GM10248 (cell line): ENCODE data around the gene TARBP2.

Source experiments
- CTCF ChIA-PET: fragments of 300-600 bp; sonication (Branson Sonifier 250); formaldehyde crosslinking; extraction: SDS; loops from one replicate; lab custom pipeline; 2021; ENCODE audit warnings: antibody characterized with exemption; lab: Yijun Ruan, JAX
- POLR2A ChIA-PET: fragments of 350-650 bp; sonication (Branson Sonifier 250); formaldehyde crosslinking; extraction: SDS; loops from one replicate; lab custom pipeline; 2020; ENCODE audit warnings: antibody characterized with exemption; lab: Yijun Ruan, JAX
- DNase-seq: peaks from one replicate; pipeline ENCODE4 v3.0.0; 2012; ENCODE audit errors: extremely low spot score
- TF ChIP-seq, protein P1 (sequence below): IDR thresholded peaks from 2 replicates; pipeline ENCODE4 v1.5.1; 2012; ENCODE audit warnings: mild to moderate bottlenecking, low read depth; ENCODE audit errors: extremely low read depth, missing control alignments, control extremely low read depth

TARBP2 gene

GRCh38 chr12:53468282-53468681 lies 32.8 kb upstream of the TARBP2 start:
- POLR2A ChIA-PET, result interaction anchor here (1.0 to 2.0 kb wide), 4 partner anchors 8 to 33 kb away, joined by 3 to 8 read pairs (median 6); partner anchors contain the start of gene TARBP2
- CTCF ChIA-PET, result interaction anchor here (1.1 to 1.6 kb wide), 4 partner anchors 9 to 13 kb away, joined by 3 to 4 read pairs (median 3); no protein-coding TSS in a partner anchor
- no peak for DNase-seq
- TF ChIP-seq, protein P1, sequence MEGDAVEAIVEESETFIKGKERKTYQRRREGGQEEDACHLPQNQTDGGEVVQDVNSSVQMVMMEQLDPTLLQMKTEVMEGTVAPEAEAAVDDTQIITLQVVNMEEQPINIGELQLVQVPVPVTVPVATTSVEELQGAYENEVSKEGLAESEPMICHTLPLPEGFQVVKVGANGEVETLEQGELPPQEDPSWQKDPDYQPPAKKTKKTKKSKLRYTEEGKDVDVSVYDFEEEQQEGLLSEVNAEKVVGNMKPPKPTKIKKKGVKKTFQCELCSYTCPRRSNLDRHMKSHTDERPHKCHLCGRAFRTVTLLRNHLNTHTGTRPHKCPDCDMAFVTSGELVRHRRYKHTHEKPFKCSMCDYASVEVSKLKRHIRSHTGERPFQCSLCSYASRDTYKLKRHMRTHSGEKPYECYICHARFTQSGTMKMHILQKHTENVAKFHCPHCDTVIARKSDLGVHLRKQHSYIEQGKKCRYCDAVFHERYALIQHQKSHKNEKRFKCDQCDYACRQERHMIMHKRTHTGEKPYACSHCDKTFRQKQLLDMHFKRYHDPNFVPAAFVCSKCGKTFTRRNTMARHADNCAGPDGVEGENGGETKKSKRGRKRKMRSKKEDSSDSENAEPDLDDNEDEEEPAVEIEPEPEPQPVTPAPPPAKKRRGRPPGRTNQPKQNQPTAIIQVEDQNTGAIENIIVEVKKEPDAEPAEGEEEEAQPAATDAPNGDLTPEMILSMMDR, result no peak

DNA sequence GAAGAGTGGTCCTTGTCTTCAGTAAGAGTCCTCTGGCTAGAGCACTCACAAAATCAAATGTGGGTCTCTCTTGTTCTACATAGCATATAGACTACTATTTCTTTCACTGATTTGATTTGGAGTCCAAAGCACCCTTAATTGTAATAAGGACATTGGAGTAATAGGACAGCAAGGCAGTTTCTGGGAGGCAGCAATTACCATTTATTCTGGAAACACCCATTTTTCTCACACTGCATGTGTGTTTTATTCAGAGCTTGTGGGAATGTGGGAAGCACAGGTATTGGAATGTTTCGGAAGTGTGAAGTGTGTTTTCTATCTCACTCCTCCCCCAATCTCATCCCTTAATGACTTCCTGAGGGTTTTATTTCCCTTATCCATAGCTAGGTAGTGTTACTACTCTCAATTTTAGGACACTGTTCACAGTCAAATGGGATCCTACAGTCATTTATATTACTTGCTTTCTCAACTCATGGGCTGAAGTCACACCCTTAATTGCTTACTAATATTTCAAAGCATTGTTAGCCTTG lies 29.0 kb upstream of the TARBP2 start:
- ChIA-PET POLR2A (interaction anchor here (0.7 to 1.0 kb wide), 2 partner anchors 15 to 227 kb away, joined by 6 to 8 read pairs; no protein-coding TSS in a partner anchor), CTCF (interaction anchor here (1.0 to 4.3 kb wide), 5 partner anchors 10 to 127 kb away, joined by 4 to 20 read pairs (median 5); no protein-coding TSS in a partner anchor)
- TF ChIP-seq, protein P1, result no peak
- DNase-seq, result no peak

DNA sequence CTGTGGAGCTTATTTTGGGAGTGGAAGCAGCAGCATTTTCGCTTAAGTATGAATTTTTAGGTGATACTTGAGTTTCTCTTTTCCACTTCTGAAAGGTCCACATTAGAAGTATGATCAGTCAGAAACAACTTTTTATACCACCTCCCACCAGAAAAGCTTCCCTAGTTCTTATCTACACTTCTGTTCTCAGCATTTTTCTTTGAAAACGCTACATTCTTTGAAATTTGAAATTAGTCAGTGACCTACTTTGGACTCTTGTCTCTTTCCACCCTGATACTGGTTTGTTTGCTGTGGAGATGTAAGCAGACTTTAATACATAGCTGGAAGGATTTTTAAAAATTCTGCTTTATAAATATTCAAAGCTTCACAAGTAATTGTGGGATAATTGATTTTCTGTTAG lies 27.0 kb upstream of the TARBP2 start:
- CTCF ChIA-PET, result interaction anchor here (0.6 to 4.3 kb wide), 9 partner anchors 8 to 261 kb away, joined by 3 to 22 read pairs (median 4); partner anchors contain the start of gene TARBP2
- POLR2A ChIA-PET, result interaction anchor here (1.3 to 1.6 kb wide), 3 partner anchors 10 to 27 kb away, joined by 3 to 8 read pairs (median 3); partner anchors contain the start of gene TARBP2
- TF ChIP-seq, protein P1, result no peak
- DNase-seq, result no peak

DNA sequence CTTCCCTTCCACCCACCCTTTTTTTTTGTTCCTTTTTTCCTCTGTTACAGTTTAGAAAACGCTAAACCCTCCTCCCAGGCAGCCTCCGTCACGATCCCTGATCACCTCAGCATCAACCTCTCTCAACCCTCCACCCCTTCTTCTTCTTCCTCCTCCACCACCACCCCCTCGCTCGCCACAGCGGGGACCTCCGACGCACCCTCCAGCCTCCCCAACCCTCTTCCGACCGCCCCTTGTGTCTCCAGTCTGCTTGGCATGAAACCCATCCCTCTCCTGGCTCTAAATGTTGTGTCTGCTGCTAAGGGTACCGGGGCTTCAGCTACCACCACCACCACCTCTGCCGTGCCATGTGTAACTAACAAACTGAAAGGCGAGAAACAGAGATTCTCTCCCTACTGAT lies 26.3 kb upstream of the TARBP2 start:
- ChIA-PET CTCF (interaction anchor here (1.0 to 4.3 kb wide), 14 partner anchors 8 to 154 kb away, joined by 3 to 22 read pairs (median 4); partner anchors contain the start of gene AAAS), POLR2A (interaction anchor here (0.5 to 1.6 kb wide), 5 partner anchors 16 to 26 kb away, joined by 3 to 12 read pairs (median 5); partner anchors contain the start of gene TARBP2)
- TF ChIP-seq, protein P1, result no peak
- no peak for DNase-seq

DNA sequence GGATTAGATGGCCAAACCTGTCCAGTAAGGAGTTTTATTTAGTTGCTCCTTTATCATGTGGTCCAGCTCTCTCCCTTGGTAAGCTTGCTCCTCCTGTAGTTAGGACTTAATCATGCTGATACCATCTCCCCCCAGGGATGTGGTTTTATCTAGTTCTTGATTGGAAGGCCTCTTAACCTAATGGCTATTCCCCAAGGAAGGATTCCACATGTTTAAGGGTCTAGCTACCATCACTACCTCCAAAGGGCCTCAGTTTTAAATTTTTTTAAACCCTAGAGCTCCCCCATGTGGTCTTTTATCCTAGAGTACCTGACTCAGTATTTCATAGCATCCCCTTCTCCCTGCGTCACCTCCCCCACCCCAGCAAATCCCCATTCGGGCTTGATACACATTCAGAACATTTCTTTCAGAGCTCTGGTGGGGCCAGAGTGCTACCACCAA lies 24.3 kb upstream of the TARBP2 start:
- no peak for DNase-seq
- POLR2A ChIA-PET, result interaction anchor here (0.5 to 1.7 kb wide), 5 partner anchors 9 to 577 kb away, joined by 3 to 9 read pairs (median 3); partner anchors contain the start of gene HOXC4
- CTCF ChIA-PET, result interaction anchor here (0.6 to 3.9 kb wide), 18 partner anchors 9 to 155 kb away, joined by 3 to 22 read pairs (median 7); partner anchors contain the start of gene AAAS
- TF ChIP-seq, protein P1, result no peak

DNA sequence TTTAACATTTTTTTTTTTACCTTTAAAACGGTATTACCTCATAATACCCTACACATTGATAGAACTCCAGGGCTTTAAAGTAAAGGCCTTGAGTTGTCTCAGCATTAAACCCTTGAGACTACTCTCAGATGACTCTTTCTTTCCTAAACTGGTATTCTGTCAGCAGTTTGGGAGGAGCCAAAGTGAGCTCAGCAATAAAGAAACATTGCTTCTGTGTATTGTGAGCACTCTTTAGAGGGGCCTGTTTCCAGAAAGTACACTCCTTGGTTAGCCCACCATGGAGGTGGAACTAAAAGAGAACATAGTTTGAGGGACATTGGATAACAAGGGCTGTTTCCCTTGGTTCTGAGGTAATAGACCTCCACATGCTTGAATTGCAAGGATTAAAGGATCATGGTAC lies 22.2 kb upstream of the TARBP2 start:
- POLR2A ChIA-PET, result interaction anchor here (0.6 to 1.7 kb wide), 4 partner anchors 10 to 276 kb away, joined by 3 to 8 read pairs (median 4); no protein-coding TSS in a partner anchor
- CTCF ChIA-PET, result interaction anchor here (0.8 to 3.8 kb wide), 6 partner anchors 10 to 158 kb away, joined by 3 to 18 read pairs (median 5); partner anchors contain the start of gene AAAS
- no peak for DNase-seq
- TF ChIP-seq, protein P1, result no peak
